ENCODE results near the gene CACNG7.

CACNG7 gene

DNA sequence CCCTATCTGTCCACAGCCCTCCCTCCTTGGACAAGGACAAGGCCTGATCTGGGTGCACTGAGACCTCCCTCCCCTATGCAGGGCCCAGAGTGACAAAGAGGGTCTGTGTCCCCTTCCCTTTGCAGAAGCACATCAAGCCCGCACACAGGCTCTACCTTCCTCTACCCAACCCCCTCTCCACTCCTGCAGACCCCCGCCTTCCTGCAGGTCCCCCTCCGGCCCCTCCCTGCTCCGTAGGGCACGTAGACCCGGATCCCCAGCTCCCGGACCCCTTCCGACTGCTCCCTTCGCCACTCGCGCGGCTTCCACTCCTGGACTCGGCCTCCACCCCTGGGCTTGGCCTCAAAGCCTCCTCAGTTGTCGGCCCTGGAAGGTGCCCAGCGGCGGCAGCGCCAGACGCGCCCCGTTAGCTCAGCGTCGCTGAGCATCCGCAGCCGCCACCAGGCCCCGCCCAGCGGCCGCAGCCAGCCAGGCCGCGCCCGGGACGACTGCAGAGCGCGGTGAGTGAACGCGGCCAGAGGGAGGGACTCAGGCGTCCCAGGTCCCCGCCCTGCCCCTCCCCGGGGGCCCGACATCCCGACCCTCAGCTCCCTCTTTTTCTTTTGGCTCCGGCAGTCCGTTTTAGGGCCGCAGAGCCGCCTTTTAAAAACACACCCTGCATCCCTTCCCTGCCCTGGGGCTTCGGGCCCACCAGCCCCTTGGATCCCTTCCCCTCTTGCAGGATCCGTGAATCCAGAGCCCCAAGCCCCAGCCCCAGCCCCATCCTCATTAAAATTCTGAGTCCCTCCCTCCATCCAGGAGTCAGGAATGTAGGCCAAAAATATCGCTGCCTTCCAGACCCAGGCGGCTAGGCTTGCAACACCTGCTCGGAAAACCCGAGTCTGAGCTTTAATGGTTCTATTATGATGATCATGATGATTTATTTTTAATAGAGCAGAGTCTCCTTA lies 42.9 kb upstream of the CACNG7 start:
- Histone ChIP-seq H3K36me3 (ENCODE audit: insufficient read depth, low read length) (no peaks in the 10 kb centered on the region), H3K4me1 (ENCODE audit: insufficient read depth, low read length, poor library complexity, severe bottlenecking) (peaks cover 35% of the 10 kb centered on the region), H3K79me2 (ENCODE audit: insufficient read depth, low read length) (peaks cover 37% of the 10 kb centered on the region), H3K4me3 (ENCODE audit: low read length, poor library complexity, severe bottlenecking) (peak overlapping the region; percentile 77), H4K20me1 (ENCODE audit: insufficient read depth, low read length, poor library complexity, severe bottlenecking) (peaks cover 29% of the 10 kb centered on the region), H2AFZ (ENCODE audit: low read length) (peak overlapping the region; percentile 81), H3K9ac (ENCODE audit: low read depth, low read length, poor library complexity, severe bottlenecking) (peak overlapping the region; percentile 66), H3K4me2 (ENCODE audit: low read depth, low read length, poor library complexity, severe bottlenecking) (peak overlapping the region; percentile 90), H3F3A (ENCODE audit: low read depth) (no peaks in the 10 kb centered on the region), H3K9me2 (replicated peaks; ENCODE audit: low read depth, low read length) (no peaks in the 10 kb centered on the region), H3K27me3 (ENCODE audit: insufficient read depth, low read length, poor library complexity, severe bottlenecking) (peaks cover 3% of the 10 kb centered on the region), H3K9me3 (ENCODE audit: insufficient read depth, low read depth, low read length) (no peaks in the 10 kb centered on the region)
- no peak for TF ChIP-seq EZH2phosphoT487 (IDR thresholded peaks at IDR 0.05; ENCODE audit: borderline replicate concordance)
- TF ChIP-seq, protein P1, sequence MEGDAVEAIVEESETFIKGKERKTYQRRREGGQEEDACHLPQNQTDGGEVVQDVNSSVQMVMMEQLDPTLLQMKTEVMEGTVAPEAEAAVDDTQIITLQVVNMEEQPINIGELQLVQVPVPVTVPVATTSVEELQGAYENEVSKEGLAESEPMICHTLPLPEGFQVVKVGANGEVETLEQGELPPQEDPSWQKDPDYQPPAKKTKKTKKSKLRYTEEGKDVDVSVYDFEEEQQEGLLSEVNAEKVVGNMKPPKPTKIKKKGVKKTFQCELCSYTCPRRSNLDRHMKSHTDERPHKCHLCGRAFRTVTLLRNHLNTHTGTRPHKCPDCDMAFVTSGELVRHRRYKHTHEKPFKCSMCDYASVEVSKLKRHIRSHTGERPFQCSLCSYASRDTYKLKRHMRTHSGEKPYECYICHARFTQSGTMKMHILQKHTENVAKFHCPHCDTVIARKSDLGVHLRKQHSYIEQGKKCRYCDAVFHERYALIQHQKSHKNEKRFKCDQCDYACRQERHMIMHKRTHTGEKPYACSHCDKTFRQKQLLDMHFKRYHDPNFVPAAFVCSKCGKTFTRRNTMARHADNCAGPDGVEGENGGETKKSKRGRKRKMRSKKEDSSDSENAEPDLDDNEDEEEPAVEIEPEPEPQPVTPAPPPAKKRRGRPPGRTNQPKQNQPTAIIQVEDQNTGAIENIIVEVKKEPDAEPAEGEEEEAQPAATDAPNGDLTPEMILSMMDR (conservative IDR thresholded peaks at IDR 0.05; ENCODE audit: low read length): no peak

DNA sequence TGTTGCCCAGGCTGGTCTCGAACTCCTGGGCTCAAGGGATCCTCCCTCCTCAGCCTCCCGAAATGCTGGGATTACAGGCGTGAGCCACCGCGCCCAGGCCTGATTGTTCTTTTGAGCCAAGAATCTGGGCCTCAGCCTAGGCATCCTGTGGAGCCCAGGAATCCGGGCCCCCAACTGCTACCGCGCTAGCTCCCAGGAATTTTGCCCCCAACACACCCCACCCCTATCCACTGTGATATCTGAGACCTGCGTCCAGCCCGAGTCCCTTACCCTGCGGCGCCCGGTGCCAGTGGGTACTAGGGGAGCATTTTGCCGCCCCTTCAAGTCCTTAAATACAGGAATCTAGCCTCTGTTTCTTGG lies 42.2 kb upstream of the CACNG7 start:
- Histone ChIP-seq H3K9me3 (ENCODE audit: insufficient read depth, low read depth, low read length) (no peaks in the 10 kb centered on the region), H3K79me2 (ENCODE audit: insufficient read depth, low read length) (peaks cover 43% of the 10 kb centered on the region), H3K4me1 (ENCODE audit: insufficient read depth, low read length, poor library complexity, severe bottlenecking) (peaks cover 39% of the 10 kb centered on the region), H3K9me2 (replicated peaks; ENCODE audit: low read depth, low read length) (no peaks in the 10 kb centered on the region), H4K20me1 (ENCODE audit: insufficient read depth, low read length, poor library complexity, severe bottlenecking) (peaks cover 35% of the 10 kb centered on the region), H3K4me3 (ENCODE audit: low read length, poor library complexity, severe bottlenecking) (peak overlapping the region; percentile 77), H3K4me2 (ENCODE audit: low read depth, low read length, poor library complexity, severe bottlenecking) (peak overlapping the region; percentile 90), H2AFZ (ENCODE audit: low read length) (no peak overlapping the region), H3F3A (ENCODE audit: low read depth) (no peaks in the 10 kb centered on the region), H3K36me3 (ENCODE audit: insufficient read depth, low read length) (no peaks in the 10 kb centered on the region), H3K9ac (ENCODE audit: low read depth, low read length, poor library complexity, severe bottlenecking) (peak overlapping the region; percentile 66), H3K27me3 (ENCODE audit: insufficient read depth, low read length, poor library complexity, severe bottlenecking) (peaks cover 3% of the 10 kb centered on the region)
- no peak for TF ChIP-seq EZH2phosphoT487 (IDR thresholded peaks at IDR 0.05; ENCODE audit: borderline replicate concordance)
- TF ChIP-seq, protein P1 (conservative IDR thresholded peaks at IDR 0.05; ENCODE audit: low read length): no peak

DNA sequence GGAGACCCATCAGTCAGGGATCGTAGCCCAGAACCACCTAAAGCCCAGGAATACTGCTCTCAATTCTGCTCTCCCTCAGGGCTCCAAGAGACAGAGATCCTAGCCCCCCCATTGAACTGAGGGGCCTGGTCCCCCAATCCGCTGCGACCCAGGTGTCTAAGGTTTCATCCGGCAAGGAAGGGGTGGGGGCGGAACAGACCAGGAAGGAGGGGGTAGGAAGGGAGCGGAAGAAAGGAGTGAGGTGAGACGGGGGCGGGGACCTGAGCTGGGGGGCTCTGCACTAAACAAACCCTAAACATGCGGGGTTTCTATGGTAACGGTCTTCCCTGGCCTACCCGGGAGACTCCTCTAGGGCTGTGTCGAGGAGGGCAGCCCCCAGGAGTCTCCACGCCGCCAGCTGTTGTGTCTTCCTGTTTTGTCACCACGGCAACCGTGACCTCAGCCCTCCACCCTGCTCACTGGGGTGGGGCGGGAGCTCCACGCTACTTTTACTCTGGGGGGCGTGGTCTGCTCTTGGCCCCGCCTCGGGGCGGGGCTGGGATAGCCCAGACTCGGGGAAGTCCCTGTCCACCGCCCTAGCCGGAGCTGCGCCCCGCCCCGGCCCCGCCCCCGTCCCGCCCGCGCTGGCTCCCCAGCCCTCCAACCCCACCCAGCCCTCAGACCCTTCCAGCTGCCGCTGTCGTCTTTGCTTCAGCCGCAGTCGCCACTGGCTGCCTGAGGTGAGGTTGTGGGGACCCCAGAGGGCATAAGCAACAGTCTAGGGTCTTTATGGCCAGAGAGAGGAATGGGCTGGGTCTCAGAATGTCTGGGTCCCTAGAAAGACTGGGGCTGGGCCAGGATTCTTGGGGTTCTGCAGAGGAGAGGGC lies 41.6 kb upstream of the CACNG7 start, which contains the start of gene MYADM:
Gene MYADM (plus strand): TSS at position 659 of the 866 bp plus-strand sequence. CDS start 5,647 bp downstream, outside the sequence.
- H2AFZ ChIP-seq (ENCODE audit: low read length): peak within 1 kb of the TSS; percentile 79
- peaks cover 50% of the 10 kb centered on the region for H3K79me2 ChIP-seq (ENCODE audit: insufficient read depth, low read length)
- no peaks in the 10 kb centered on the region for H3K36me3 ChIP-seq (ENCODE audit: insufficient read depth, low read length)
- H3K4me1 ChIP-seq (ENCODE audit: insufficient read depth, low read length, poor library complexity, severe bottlenecking): peaks cover 39% of the 10 kb centered on the region
- no peaks in the 10 kb centered on the region for H3F3A ChIP-seq (ENCODE audit: low read depth)
- H3K4me2 ChIP-seq (ENCODE audit: low read depth, low read length, poor library complexity, severe bottlenecking): peak within 1 kb of the TSS; percentile 90
- H3K9ac ChIP-seq (ENCODE audit: low read depth, low read length, poor library complexity, severe bottlenecking): peak within 1 kb of the TSS; percentile 98
- peaks cover 3% of the 10 kb centered on the region for H3K27me3 ChIP-seq (ENCODE audit: insufficient read depth, low read length, poor library complexity, severe bottlenecking)
- no peaks in the 10 kb centered on the region for H3K9me2 ChIP-seq (replicated peaks; ENCODE audit: low read depth, low read length)
- H3K4me3 ChIP-seq (ENCODE audit: low read length, poor library complexity, severe bottlenecking): peak within 1 kb of the TSS; percentile 84
- TF ChIP-seq, protein P1 (conservative IDR thresholded peaks at IDR 0.05; ENCODE audit: low read length): no peak
- TF ChIP-seq EZH2phosphoT487 (IDR thresholded peaks at IDR 0.05; ENCODE audit: borderline replicate concordance): no peak
- H4K20me1 ChIP-seq (ENCODE audit: insufficient read depth, low read length, poor library complexity, severe bottlenecking): peaks cover 39% of the 10 kb centered on the region
- no peaks in the 10 kb centered on the region for H3K9me3 ChIP-seq (ENCODE audit: insufficient read depth, low read depth, low read length)
